ENCODE results near the gene MAP3K5. TPM values are rescaled to one million over a fixed set of nuclear protein-coding genes. Genes with fewer than 3 reads are reported as not detected.
"Not testable (repeated sequence)": the region's sequence is repeated elsewhere in the genome, so short reads cannot be mapped to it uniquely, and the experiment has no call there.

MAP3K5 gene
- total and polyA plus RNA-seq, 2 donors (not counting 1 experiment from before 2014, with no cell fraction given): 10.9 to 62.6 TPM

GRCh38 chr6:136593748-136594490, 198.4 kb downstream of the MAP3K5 start:
- TF ChIP-seq EZH2 (IDR thresholded peaks at IDR 0.05; ENCODE audit: low read length, missing control alignments) (no peak), CTCF (conservative IDR thresholded peaks at IDR 0.05 in 1 of 2, IDR thresholded peaks at IDR 0.05 in 1 of 2; ENCODE audit: low read depth in 1 of 2, low read length in 2 of 2) (no peak)
- DNase-seq (ENCODE audit: low read depth in 2 of 2): peak; percentile 96 to 100
- Histone ChIP-seq H2AFZ (ENCODE audit: low read length) (no peak overlapping the region), H3K9me3 (ENCODE audit: control insufficient read depth, insufficient read depth, low read depth, low read length) (no peaks in the 10 kb centered on the region), H3K36me3 (ENCODE audit: control insufficient read depth, insufficient read depth, low read length) (peaks cover 2% of the 10 kb centered on the region), H3K79me2 (ENCODE audit: control insufficient read depth, insufficient read depth, low read length) (no peaks in the 10 kb centered on the region), H3K9ac (ENCODE audit: insufficient read depth, low read length) (no peak overlapping the region), H3K4me2 (ENCODE audit: extremely low read depth, insufficient read depth, low read length) (peak overlapping the region; percentile 18), H3K27ac (ENCODE audit: insufficient read depth, low read length) (peak overlapping the region; percentile 80), H3K4me3 (replicated peaks in 1 of 4; ENCODE audit: control extremely low read depth in 1 of 4, insufficient read depth in 1 of 4, low read depth in 3 of 4, low read length in 4 of 4) (peak overlapping the region in 1 of 4 experiments; percentile 4), H4K20me1 (ENCODE audit: control insufficient read depth, extremely low read depth, insufficient read depth, low read length) (no peaks in the 10 kb centered on the region), H3K27me3 (ENCODE audit: control insufficient read depth, insufficient read depth, low read length) (no peaks in the 10 kb centered on the region), H3K4me1 (ENCODE audit: control insufficient read depth, extremely low read depth, insufficient read depth, low read length) (peaks cover 8% of the 10 kb centered on the region)

GRCh38 chr6:136592930-136593673, 199.2 kb downstream of the MAP3K5 start:
- no peaks in the 10 kb centered on the region for H4K20me1 ChIP-seq (ENCODE audit: control insufficient read depth, extremely low read depth, insufficient read depth, low read length)
- no peaks in the 10 kb centered on the region for H3K79me2 ChIP-seq (ENCODE audit: control insufficient read depth, insufficient read depth, low read length)
- no peaks in the 10 kb centered on the region for H3K9me3 ChIP-seq (ENCODE audit: control insufficient read depth, insufficient read depth, low read depth, low read length)
- H2AFZ ChIP-seq (ENCODE audit: low read length): no peak overlapping the region
- peaks cover 8% of the 10 kb centered on the region for H3K4me1 ChIP-seq (ENCODE audit: control insufficient read depth, extremely low read depth, insufficient read depth, low read length)
- H3K36me3 ChIP-seq (ENCODE audit: control insufficient read depth, insufficient read depth, low read length): no peaks in the 10 kb centered on the region
- DNase-seq (ENCODE audit: low read depth in 2 of 2): peak; percentile 43 to 71
- no peak overlapping the region for H3K4me3 ChIP-seq (replicated peaks in 1 of 4; ENCODE audit: control extremely low read depth in 1 of 4, insufficient read depth in 1 of 4, low read depth in 3 of 4, low read length in 4 of 4)
- H3K27me3 ChIP-seq (ENCODE audit: control insufficient read depth, insufficient read depth, low read length): no peaks in the 10 kb centered on the region
- H3K9ac ChIP-seq (ENCODE audit: insufficient read depth, low read length): no peak overlapping the region
- no peak overlapping the region for H3K4me2 ChIP-seq (ENCODE audit: extremely low read depth, insufficient read depth, low read length)
- TF ChIP-seq CTCF (conservative IDR thresholded peaks at IDR 0.05 in 1 of 2, IDR thresholded peaks at IDR 0.05 in 1 of 2; ENCODE audit: low read depth in 1 of 2, low read length in 2 of 2) (no peak), EZH2 (IDR thresholded peaks at IDR 0.05; ENCODE audit: low read length, missing control alignments) (no peak)
- peak overlapping the region; percentile 80 for H3K27ac ChIP-seq (ENCODE audit: insufficient read depth, low read length)

GRCh38 chr6:136591617-136592016, 200.7 kb downstream of the MAP3K5 start:
- H3K36me3 ChIP-seq (ENCODE audit: control insufficient read depth, insufficient read depth, low read length): no peaks in the 10 kb centered on the region
- no peaks in the 10 kb centered on the region for H3K9me3 ChIP-seq (ENCODE audit: control insufficient read depth, insufficient read depth, low read depth, low read length)
- no peaks in the 10 kb centered on the region for H4K20me1 ChIP-seq (ENCODE audit: control insufficient read depth, extremely low read depth, insufficient read depth, low read length)
- H2AFZ ChIP-seq (ENCODE audit: low read length): no peak overlapping the region
- no peak overlapping the region for H3K4me3 ChIP-seq (replicated peaks in 1 of 4; ENCODE audit: control extremely low read depth in 1 of 4, insufficient read depth in 1 of 4, low read depth in 3 of 4, low read length in 4 of 4)
- H3K27me3 ChIP-seq (ENCODE audit: control insufficient read depth, insufficient read depth, low read length): no peaks in the 10 kb centered on the region
- H3K4me1 ChIP-seq (ENCODE audit: control insufficient read depth, extremely low read depth, insufficient read depth, low read length): peaks cover 16% of the 10 kb centered on the region
- DNase-seq (ENCODE audit: low read depth in 2 of 2): no peak
- no peak overlapping the region for H3K4me2 ChIP-seq (ENCODE audit: extremely low read depth, insufficient read depth, low read length)
- no peak overlapping the region for H3K9ac ChIP-seq (ENCODE audit: insufficient read depth, low read length)
- TF ChIP-seq CTCF (conservative IDR thresholded peaks at IDR 0.05 in 1 of 2, IDR thresholded peaks at IDR 0.05 in 1 of 2; ENCODE audit: low read depth in 1 of 2, low read length in 2 of 2) (no peak), EZH2 (IDR thresholded peaks at IDR 0.05; ENCODE audit: low read length, missing control alignments) (no peak)
- no peaks in the 10 kb centered on the region for H3K79me2 ChIP-seq (ENCODE audit: control insufficient read depth, insufficient read depth, low read length)
- no peak overlapping the region for H3K27ac ChIP-seq (ENCODE audit: insufficient read depth, low read length)

GRCh38 chr6:136590846-136591245, 201.4 kb downstream of the MAP3K5 start:
- H3K4me1 ChIP-seq (ENCODE audit: control insufficient read depth, extremely low read depth, insufficient read depth, low read length): peaks cover 17% of the 10 kb centered on the region
- not testable (repeated sequence) for H2AFZ ChIP-seq (ENCODE audit: low read length); H3K9me3 ChIP-seq (ENCODE audit: control insufficient read depth, insufficient read depth, low read depth, low read length); H3K27me3 ChIP-seq (ENCODE audit: control insufficient read depth, insufficient read depth, low read length); H3K4me2 ChIP-seq (ENCODE audit: extremely low read depth, insufficient read depth, low read length); H3K9ac ChIP-seq (ENCODE audit: insufficient read depth, low read length); H3K27ac ChIP-seq (ENCODE audit: insufficient read depth, low read length); H3K36me3 ChIP-seq (ENCODE audit: control insufficient read depth, insufficient read depth, low read length); H4K20me1 ChIP-seq (ENCODE audit: control insufficient read depth, extremely low read depth, insufficient read depth, low read length); DNase-seq (ENCODE audit: low read depth in 2 of 2); H3K79me2 ChIP-seq (ENCODE audit: control insufficient read depth, insufficient read depth, low read length); H3K4me3 ChIP-seq (replicated peaks in 1 of 4; ENCODE audit: control extremely low read depth in 1 of 4, insufficient read depth in 1 of 4, low read depth in 3 of 4, low read length in 4 of 4)
